ENCODE data around the gene CNMD.
"Not testable (repeated sequence)": the region's sequence is repeated elsewhere in the genome, so short reads cannot be mapped to it uniquely, and the experiment has no call there.

CNMD gene

GRCh38 chr13:52743988-52744387 lies 4.4 kb upstream of the CNMD start:
- no peak for DNase-seq

- no peak for DNase-seq
Measured at GRCh38 chr13:52743569-52743968, 3.9 kb upstream of the CNMD start.

- no peak for DNase-seq
Measured at GRCh38 chr13:52738719-52739467, 727 bp downstream of the CNMD start.

- DNase-seq, result no peak
Measured at GRCh38 chr13:52737965-52738364, 1.7 kb downstream of the CNMD start.

GRCh38 chr13:52737451-52737850 lies 2.2 kb downstream of the CNMD start:
- DNase-seq, result no peak

- DNase-seq, result no peak
Measured at GRCh38 chr13:52736891-52737290, 2.7 kb downstream of the CNMD start.

- DNase-seq, result no peak
Measured at GRCh38 chr13:52734075-52734623, 5.5 kb downstream of the CNMD start.

GRCh38 chr13:52726258-52726657 lies 13.4 kb downstream of the CNMD start:
- no peak for DNase-seq

- DNase-seq, result no peak
Measured at GRCh38 chr13:52725302-52725701, 14.3 kb downstream of the CNMD start.

GRCh38 chr13:52723181-52723580 lies 16.4 kb downstream of the CNMD start:
- no peak for DNase-seq

- not testable (repeated sequence) for DNase-seq
Measured at GRCh38 chr13:52721356-52721755, 18.3 kb downstream of the CNMD start.

GRCh38 chr13:52720904-52721303 lies 18.7 kb downstream of the CNMD start:
- not testable (repeated sequence) for DNase-seq

- no peak for DNase-seq
Measured at GRCh38 chr13:52713894-52714293, 25.7 kb downstream of the CNMD start.

- no peak for DNase-seq
Measured at GRCh38 chr13:52712385-52712784, 27.2 kb downstream of the CNMD start.

GRCh38 chr13:52711286-52711685 lies 28.3 kb downstream of the CNMD start:
- no peak for DNase-seq

- not testable (repeated sequence) for DNase-seq
Measured at GRCh38 chr13:52708266-52708665, 31.4 kb downstream of the CNMD start.

GRCh38 chr13:52707375-52707774 lies 32.2 kb downstream of the CNMD start:
- DNase-seq, result no peak

- DNase-seq, result no peak
Measured at GRCh38 chr13:52706081-52706480, 33.5 kb downstream of the CNMD start.

GRCh38 chr13:52703482-52703881 lies 36.1 kb downstream of the CNMD start:
- DNase-seq, result no peak

GRCh38 chr13:52701728-52702465 lies 37.7 kb downstream of the CNMD start:
- DNase-seq, result no peak

GRCh38 chr13:52696566-52696965 lies 43.1 kb downstream of the CNMD start:
- DNase-seq, result no peak

GRCh38 chr13:52695856-52696255 lies 43.8 kb downstream of the CNMD start:
- peak; percentile 41 for DNase-seq

- DNase-seq, result no peak
Measured at GRCh38 chr13:52686376-52686775, 53.2 kb downstream of the CNMD start.

- not testable (repeated sequence) for DNase-seq
Measured at GRCh38 chr13:52685806-52686205, 53.8 kb downstream of the CNMD start.

All from SIG-M5 (cell line).